B cell (primary cell): Measurements from ENCODE around the gene CARD8. TPM values are rescaled to one million over a fixed set of nuclear protein-coding genes. Genes with fewer than 3 reads are reported as not detected.

Experiments
- ATAC-seq: fragments of 200-7000 bp; cut with Tn5 transposase; one replicate; pipeline ENCODE4 v1.10.0; 2021; ENCODE audit warnings: low read depth, mild to moderate bottlenecking, moderate number of reproducible peaks, moderate library complexity
- CTCF ChIA-PET: fragments of 350-600 bp; sonication (Branson Sonifier 250); formaldehyde crosslinking; loops from one replicate; lab custom pipeline; 2021; ENCODE audit warnings: antibody characterized with exemption, inconsistent platforms; lab: Charles Lee
- POLR2A ChIA-PET: fragments of 350-600 bp; sonication (Branson Sonifier 250); formaldehyde crosslinking; loops from one replicate; lab custom pipeline; 2021; ENCODE audit warnings: antibody characterized with exemption; lab: Charles Lee
- DNase-seq: peaks from one replicate; pipeline ENCODE4 v3.0.0; 2013
- H2AFZ ChIP-seq: 2 replicates; pipeline ENCODE4 v1.6.1; 2012; ENCODE audit warnings: mild to moderate bottlenecking, low read depth, low read length; ENCODE audit not compliant: insufficient read depth, poor library complexity, severe bottlenecking
- H3K27ac ChIP-seq, 2 donors: 1 replicate in 1 of 2; 2 replicates in 1 of 2; pipeline ENCODE4 v1.5.1; 2012 to 2013; ENCODE audit warnings: low read length in 2 of 2, mild to moderate bottlenecking in 2 of 2, moderate library complexity in 1 of 2
- H3K27me3 ChIP-seq, 4 experiments: fragments of 200-600 bp in 1 of 4; sonication (generic) in 1 of 4; replicated peaks in 1 of 4; 1 replicate in 2 of 4; 2 replicates in 2 of 4; pipeline versions ENCODE4 v1.6.1 to v1.7.0; 2013 to 2016; ENCODE audit warnings: low read length in 3 of 4, mild to moderate bottlenecking in 2 of 4, mixed read lengths in 1 of 4, moderate library complexity in 1 of 4; ENCODE audit not compliant: insufficient read depth in 4 of 4, control insufficient read depth in 3 of 4; ENCODE audit errors: control extremely low read depth in 1 of 4
- H3K36me3 ChIP-seq, 2 experiments: replicated peaks in 1 of 2; 1 replicate in 1 of 2; 2 replicates in 1 of 2; pipeline versions ENCODE4 v1.6.1 to v1.7.1; 2013; ENCODE audit warnings: low read length in 1 of 2; ENCODE audit not compliant: insufficient read depth in 2 of 2, control insufficient read depth in 1 of 2; ENCODE audit errors: control extremely low read depth in 1 of 2, extremely low read depth in 1 of 2
- H3K4me1 ChIP-seq, 2 donors: fragments of 200-600 bp in 1 of 2; sonication (generic) in 1 of 2; 1 replicate in 1 of 2; 2 replicates in 1 of 2; pipeline versions ENCODE4 v1.5.1 to v1.6.1; 2013 to 2017; ENCODE audit warnings: low read length in 2 of 2; ENCODE audit not compliant: control insufficient read depth in 2 of 2, insufficient read depth in 2 of 2
- H3K4me2 ChIP-seq: replicated peaks from 2 replicates; pipeline ENCODE3; 2012; ENCODE audit warnings: mild to moderate bottlenecking, low read depth, low read length; ENCODE audit not compliant: poor library complexity, severe bottlenecking
- H3K4me3 ChIP-seq, 5 experiments: fragments of 200-600 bp in 1 of 5; sonication (generic) in 1 of 5; 1 replicate in 3 of 5; 2 replicates in 2 of 5; pipeline versions ENCODE4 v1.5.1 to v1.7.0; 2011 to 2016; ENCODE audit warnings: low read length in 4 of 5, mild to moderate bottlenecking in 4 of 5, low read depth in 2 of 5, control low read depth in 1 of 5, moderate library complexity in 1 of 5; ENCODE audit not compliant: insufficient read depth in 1 of 5; ENCODE audit errors: control extremely low read depth in 1 of 5, extremely low read depth in 1 of 5
- H3K79me2 ChIP-seq: fragments of 200-600 bp; sonication (generic); one replicate; pipeline ENCODE4 v1.6.0; 2016; ENCODE audit warnings: low read length; ENCODE audit not compliant: control insufficient read depth, insufficient read depth
- H3K9ac ChIP-seq: fragments of 200-600 bp; sonication (generic); 2 replicates; pipeline ENCODE4 v1.6.1; 2017; ENCODE audit warnings: mild to moderate bottlenecking, low read length, moderate library complexity
- H3K9me3 ChIP-seq, 3 donors: one replicate each; pipeline versions ENCODE4 v1.6.1 to v1.7.1; 2013; ENCODE audit warnings: low read length in 2 of 3; ENCODE audit not compliant: control insufficient read depth in 2 of 3, insufficient read depth in 1 of 3; ENCODE audit errors: control extremely low read depth in 1 of 3
- H4K20me1 ChIP-seq: 2 replicates; pipeline ENCODE4 v1.6.0; 2012; ENCODE audit warnings: mild to moderate bottlenecking, low read length; ENCODE audit not compliant: insufficient read depth, control insufficient read depth, poor library complexity, severe bottlenecking
- H3K27ac Mint-ChIP-seq: one replicate; pipeline ENCODE4 v1.8.0; 2021; ENCODE audit warnings: mixed read lengths
- H3K27me3 Mint-ChIP-seq: one replicate; pipeline ENCODE4 v1.8.0; 2021; ENCODE audit warnings: mixed read lengths
- H3K4me1 Mint-ChIP-seq: one replicate; pipeline ENCODE4 v1.8.0; 2021; ENCODE audit warnings: mixed read lengths
- H3K4me3 Mint-ChIP-seq: one replicate; pipeline ENCODE4 v1.8.0; 2021; ENCODE audit warnings: mixed read lengths
- H3K9me3 Mint-ChIP-seq: one replicate; pipeline ENCODE4 v1.8.0; 2022; ENCODE audit warnings: mixed read lengths; ENCODE audit not compliant: insufficient read depth
- CTCF ChIP-seq: fragments of 200-600 bp; IDR thresholded peaks from one replicate; pipeline ENCODE4 v1.8.0; 2022; ENCODE audit warnings: antibody characterized with exemption, mild to moderate bottlenecking
- EZH2 ChIP-seq: IDR thresholded peaks from 2 replicates; pipeline ENCODE4 v1.6.1; 2012; ENCODE audit warnings: borderline replicate concordance, low read depth, mild to moderate bottlenecking, moderate library complexity, low read length; ENCODE audit not compliant: insufficient read depth, poor library complexity, severe bottlenecking
- WGBS: methylation state at CpG from one replicate; pipeline ENCODE4 v1.1.5; 2013; ENCODE audit warnings: missing lambda C conversion rate; ENCODE audit not compliant: insufficient coverage; 5-methylcytosine and 5-hydroxymethylcytosine counted together
- intact Hi-C: fragments of 100-400 bp; cut with micrococcal nuclease; formaldehyde crosslinking; loops from one replicate; pipeline ENCODE4 v1.10.0; 2022
- polyA plus RNA-seq: library from polyadenylated mRNA; depleted of rRNA; stranded (reverse); fragments of >200 nt; gene quantifications from 2 replicates; pipeline ENCODE4 v1.2.3, GENCODE V29; 2012
- total RNA-seq, 2 donors: library from RNA; stranded (reverse); fragments of 120-200 nt in 1 of 2; gene quantifications; 1 replicate in 1 of 2; 2 replicates in 1 of 2; pipeline versions ENCODE4 v1.2.3 to v1.2.4, GENCODE V29; 2013 to 2022

The CARD8 gene
- total and polyA plus RNA-seq, 2 donors (not counting 1 experiment from before 2014, with no cell fraction given), result 92.0 to 161 TPM

- no peaks in the 10 kb centered on the region for H4K20me1 ChIP-seq
- ATAC-seq (no peak), DNase-seq (no peak)
- H3K4me3 ChIP-seq, result no peak overlapping the region
- no peaks in the 10 kb centered on the region for H3K27me3 Mint-ChIP-seq
- no peak overlapping the region for H3K4me3 Mint-ChIP-seq
- H3K9ac ChIP-seq, result no peak overlapping the region
- peaks cover 3% of the 10 kb centered on the region for H3K79me2 ChIP-seq
- H3K36me3 ChIP-seq, result peaks cover 1 to 2% of the 10 kb centered on the region in 2 experiments
- WGBS, result no CpG with 5 or more reads among the region's 9 CpGs
- no peak overlapping the region for H2AFZ ChIP-seq
- no peak overlapping the region for H3K27ac Mint-ChIP-seq
- peaks cover 19 to 23% of the 10 kb centered on the region in 2 donors for H3K4me1 ChIP-seq
- H3K27me3 ChIP-seq, result no peaks in the 10 kb centered on the region
- intact Hi-C loops, result no loop called here
- no peak overlapping the region for H3K27ac ChIP-seq
- peaks cover 22% of the 10 kb centered on the region for H3K4me1 Mint-ChIP-seq
- H3K9me3 Mint-ChIP-seq, result peaks cover 7% of the 10 kb centered on the region
- H3K9me3 ChIP-seq, result peaks cover 0 to 11% (median 8%) of the 10 kb centered on the region in 3 donors
- no peak for TF ChIP-seq CTCF
- TF ChIP-seq EZH2, result no peak
- no peak overlapping the region for H3K4me2 ChIP-seq
- ChIA-PET POLR2A (interaction anchor here (2.4 kb wide), 1 partner anchor 20 kb away, joined by 11 read pairs; no protein-coding TSS in a partner anchor), CTCF (interaction anchor here (0.7 to 2.1 kb wide), 2 partner anchors 20 to 52 kb away, joined by 3 to 6 read pairs; no protein-coding TSS in a partner anchor)
These were observed 72.4 kb downstream of the CARD8 start for GRCh38 chr19:48183356-48183755.

- H3K79me2 ChIP-seq, result peaks cover 3% of the 10 kb centered on the region
- no peak for DNase-seq
These were observed 73.3 kb downstream of the CARD8 start for GRCh38 chr19:48182434-48182833.

More at GRCh38 chr19:48182434-48182833, 73.3 kb downstream of the CARD8 start:
- ATAC-seq, result no peak
- Histone ChIP-seq H2AFZ (no peak overlapping the region), H3K36me3 (peaks cover 1 to 2% of the 10 kb centered on the region in 2 experiments), H3K27me3 (no peaks in the 10 kb centered on the region), H3K4me3 (no peak overlapping the region), H3K9me3 (peaks cover 0 to 11% (median 8%) of the 10 kb centered on the region in 3 donors), H4K20me1 (no peaks in the 10 kb centered on the region), H3K4me1 (peaks cover 19 to 23% of the 10 kb centered on the region in 2 donors), H3K9ac (no peak overlapping the region), H3K27ac (no peak overlapping the region), H3K4me2 (no peak overlapping the region)
- no peak overlapping the region for H3K4me3 Mint-ChIP-seq
- H3K27me3 Mint-ChIP-seq, result no peaks in the 10 kb centered on the region
- POLR2A ChIA-PET, result no interaction called here
- CTCF ChIA-PET, result interaction anchor here (0.6 kb wide), 1 partner anchor 86 kb away, joined by 4 read pairs; no protein-coding TSS in a partner anchor
- TF ChIP-seq EZH2 (no peak), CTCF (no peak)
- intact Hi-C loops, result no loop called here
- 98% methylated on average over 37 of the region's 38 CpGs for WGBS
- H3K9me3 Mint-ChIP-seq, result peaks cover 7% of the 10 kb centered on the region
- peaks cover 22% of the 10 kb centered on the region for H3K4me1 Mint-ChIP-seq
- no peak overlapping the region for H3K27ac Mint-ChIP-seq
